GM12872 (cell line): ENCODE data around the gene COLEC11.

Source experiments
- CTCF ChIP-seq: IDR thresholded peaks from 3 replicates; pipeline ENCODE4 v1.5.1; 2011; ENCODE audit warnings: low read depth, mild to moderate bottlenecking, low read length, moderate library complexity; ENCODE audit not compliant: insufficient read depth

COLEC11 gene

DNA sequence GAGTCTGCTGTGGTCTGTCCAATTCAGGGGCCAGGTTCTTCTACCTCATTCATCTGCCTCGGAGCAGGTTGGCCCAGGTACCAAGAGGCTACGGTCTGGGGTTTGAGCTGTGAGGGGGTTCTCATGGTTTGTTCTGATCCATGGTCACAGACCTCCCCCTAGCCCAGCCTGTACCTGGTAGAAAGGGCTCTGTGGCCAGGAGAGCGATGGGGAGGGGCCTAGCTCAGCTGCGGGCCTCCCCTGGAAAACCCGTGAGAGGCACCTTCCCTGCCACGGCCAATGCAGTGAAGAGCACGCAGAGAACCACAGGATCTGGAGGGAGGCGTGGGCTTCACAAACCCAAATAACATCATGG, 43.5 kb downstream of the COLEC11 start:
- no peak for TF ChIP-seq CTCF

GRCh38 chr2:3639015-3639630, 44.2 kb downstream of the COLEC11 start:
- TF ChIP-seq CTCF: no peak

DNA sequence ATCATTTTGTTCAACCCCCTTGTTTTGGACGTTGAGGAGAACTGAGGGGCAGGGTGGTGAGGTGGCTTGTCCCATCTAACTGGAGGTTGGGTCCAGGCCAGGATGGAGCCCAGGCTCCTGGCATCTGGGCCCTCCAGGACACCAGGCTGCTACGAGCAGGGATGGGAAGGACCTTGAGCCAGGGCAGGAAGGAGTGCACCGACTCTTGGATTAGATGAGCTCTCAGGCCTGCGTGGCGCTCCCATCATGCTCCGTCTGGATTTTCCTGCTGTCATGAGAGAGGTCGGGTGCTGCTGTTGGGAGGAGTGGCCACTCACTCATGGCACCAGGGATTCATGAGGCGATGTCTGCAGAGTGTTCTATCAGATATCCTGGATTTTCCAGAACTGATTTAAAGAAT, 44.7 kb downstream of the COLEC11 start:
- no peak for TF ChIP-seq CTCF

- no peak for TF ChIP-seq CTCF
Measured at GRCh38 chr2:3641181-3641580, 46.3 kb downstream of the COLEC11 start.

DNA sequence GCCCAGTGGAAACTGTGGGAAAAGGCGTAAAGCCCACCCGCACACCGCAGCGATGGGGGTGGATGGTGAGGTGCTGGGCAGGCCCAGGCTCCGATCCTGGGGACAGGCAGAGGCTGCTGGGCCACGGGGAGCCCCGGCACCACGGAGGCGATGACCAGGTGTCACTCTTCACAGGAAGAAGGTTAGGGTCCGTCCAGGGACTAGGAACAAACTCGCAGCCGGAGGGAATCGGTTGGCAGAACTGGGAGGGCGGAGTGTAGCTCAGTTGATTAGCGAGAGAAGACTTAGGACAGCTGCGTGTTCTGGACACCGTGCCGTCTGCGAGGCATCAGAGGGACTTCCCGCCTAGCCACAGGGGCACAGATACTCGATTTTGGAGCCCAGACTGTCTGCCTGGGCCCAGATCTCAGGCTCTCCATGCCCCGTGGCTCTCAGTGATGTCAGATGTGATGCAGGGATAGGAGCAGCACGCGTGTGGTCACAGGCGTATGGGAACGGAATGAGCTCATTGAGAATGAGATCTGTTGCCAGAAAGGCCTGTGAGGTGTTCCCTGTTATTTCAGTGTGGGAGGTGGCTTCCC, 47.0 kb downstream of the COLEC11 start:
- no peak for TF ChIP-seq CTCF

- no peak for TF ChIP-seq CTCF
Measured at GRCh38 chr2:3642521-3643215, 47.8 kb downstream of the COLEC11 start.

- no peak for TF ChIP-seq CTCF
Measured at GRCh38 chr2:3643371-3644245, 48.7 kb downstream of the COLEC11 start.
